HG02571 (cell line): Measurements from ENCODE around the gene ACTA1.
"Not testable (repeated sequence)": the region's sequence is repeated elsewhere in the genome, so short reads cannot be mapped to it uniquely, and the experiment has no call there.

Experiments
- ATAC-seq: cut with Tn5 transposase; IDR thresholded peaks from one replicate; pipeline ENCODE4 v1.9.1; 2021; ENCODE audit warnings: mild to moderate bottlenecking, moderate library complexity; ENCODE audit not compliant: unreplicated experiment

The ACTA1 gene

DNA sequence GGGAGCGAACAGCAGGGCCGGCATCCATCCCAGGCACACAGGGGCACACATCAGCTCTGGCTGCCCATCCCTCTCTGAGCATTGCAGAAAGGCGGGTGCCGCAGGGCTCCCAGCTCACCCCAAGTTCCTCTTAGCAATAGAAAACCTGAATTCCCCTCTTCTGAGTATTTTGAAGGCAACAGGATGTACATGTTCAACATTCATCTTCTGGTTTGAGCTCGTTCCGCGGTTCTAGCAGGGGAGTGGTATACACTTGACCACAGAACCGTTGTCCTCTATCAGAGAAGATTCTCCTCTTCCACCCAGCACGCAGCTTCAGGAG, 23.6 kb downstream of the ACTA1 start:
- no peak for ATAC-seq

DNA sequence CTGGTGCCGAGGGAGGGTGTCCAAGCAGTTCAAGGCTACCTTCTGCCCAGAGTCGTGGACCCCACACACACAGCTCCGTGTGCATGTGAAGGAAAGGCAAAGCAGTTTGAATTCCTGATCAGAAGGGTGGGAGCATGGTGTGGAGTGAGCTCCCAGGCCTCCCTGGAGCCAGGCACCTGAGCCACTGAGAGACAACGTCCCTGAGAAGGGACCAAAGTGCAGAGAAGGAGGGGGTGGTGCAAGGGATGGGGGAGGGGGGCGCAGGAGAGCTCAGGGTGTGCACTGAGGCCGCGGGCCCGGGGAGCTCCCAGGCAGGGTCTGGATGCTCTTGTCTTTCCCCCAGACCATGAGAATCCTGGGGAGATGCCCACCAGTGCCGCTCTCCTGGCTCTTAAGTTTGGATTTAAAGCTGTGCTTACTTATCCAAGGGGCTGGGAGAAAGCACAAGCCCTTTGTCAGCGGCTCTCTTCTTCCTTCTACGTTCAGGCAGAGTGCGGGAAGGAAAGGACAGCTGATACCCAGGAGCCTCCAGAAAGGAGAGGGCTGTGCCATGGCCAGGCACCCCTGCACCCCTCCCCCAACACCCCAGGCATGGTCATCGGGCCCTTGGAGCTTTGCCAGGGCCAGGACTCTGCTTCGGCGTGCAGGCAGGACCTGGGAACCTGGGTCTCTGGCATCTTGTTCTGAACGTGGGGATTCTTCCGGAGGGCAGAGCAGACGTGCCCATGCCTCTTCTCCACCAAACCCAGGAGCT, 24.1 kb downstream of the ACTA1 start:
- ATAC-seq, result no peak

DNA sequence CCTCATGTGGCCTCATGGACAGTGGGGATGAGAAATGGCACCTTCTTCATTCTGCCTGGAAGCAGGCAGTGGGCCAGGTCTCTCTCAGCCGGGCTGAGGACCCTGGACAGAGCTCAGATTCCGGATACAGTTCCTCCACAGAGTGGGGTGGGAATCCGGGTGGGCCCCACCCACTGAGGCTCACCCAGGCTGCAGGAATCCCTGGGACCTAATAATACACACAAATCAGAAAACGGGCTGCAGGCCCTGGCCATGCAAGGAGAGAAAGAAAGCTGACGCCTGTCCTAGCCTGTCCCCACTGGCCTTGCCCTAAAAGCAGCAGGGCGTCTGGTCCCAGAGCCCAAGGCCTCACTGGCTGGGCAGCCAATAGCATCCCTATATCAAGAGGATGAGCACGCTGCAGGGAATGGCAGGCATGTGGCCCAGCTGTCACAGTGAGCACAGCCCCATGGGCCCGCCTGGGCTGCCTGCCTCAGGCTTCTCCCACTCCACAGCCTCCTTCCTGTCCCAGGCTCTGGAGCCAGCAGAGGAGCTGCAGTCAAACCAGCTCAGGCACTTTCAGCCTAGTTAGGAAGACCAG, 25.3 kb downstream of the ACTA1 start:
- ATAC-seq, result no peak

DNA sequence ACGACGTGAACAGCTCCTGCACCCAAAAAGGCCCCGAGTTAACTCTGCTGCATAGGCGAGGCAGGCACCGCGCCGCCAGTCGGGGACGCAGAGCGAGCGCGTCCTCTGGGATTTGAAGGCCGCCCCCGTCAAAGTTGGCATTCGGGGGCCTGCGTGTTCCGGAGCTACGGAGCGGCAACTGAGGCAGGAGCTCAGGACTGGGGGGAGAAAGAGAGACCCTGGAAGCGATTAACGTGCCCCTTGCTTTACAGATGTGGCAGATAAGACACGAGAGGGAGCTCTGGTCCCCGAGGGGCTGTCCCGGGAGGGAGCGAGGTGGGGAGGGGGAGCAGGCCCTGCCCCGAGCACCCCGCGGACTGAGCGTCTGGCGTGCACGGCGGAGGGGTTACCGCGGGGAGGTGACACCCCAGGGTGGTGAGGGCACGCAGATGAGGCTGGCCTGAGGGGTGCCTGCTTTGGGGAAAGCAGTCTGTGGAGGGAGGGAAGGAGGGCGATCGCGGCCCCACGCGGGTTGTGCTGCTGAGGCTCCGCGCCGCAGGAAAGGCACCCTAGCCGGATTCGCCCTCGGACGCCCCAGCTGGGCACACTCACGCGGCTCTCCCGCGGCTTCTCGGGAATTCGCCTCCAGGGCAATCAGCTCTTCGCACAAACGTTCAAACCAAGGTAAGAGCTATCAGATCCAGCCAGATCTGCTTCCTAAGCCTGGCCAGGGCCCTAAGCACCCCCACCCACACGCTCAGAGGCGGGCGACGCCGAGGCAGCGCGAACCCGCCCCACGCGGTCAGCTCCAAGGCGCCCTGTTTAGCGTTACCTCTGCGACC, 26.5 kb downstream of the ACTA1 start:
- ATAC-seq, result no peak

DNA sequence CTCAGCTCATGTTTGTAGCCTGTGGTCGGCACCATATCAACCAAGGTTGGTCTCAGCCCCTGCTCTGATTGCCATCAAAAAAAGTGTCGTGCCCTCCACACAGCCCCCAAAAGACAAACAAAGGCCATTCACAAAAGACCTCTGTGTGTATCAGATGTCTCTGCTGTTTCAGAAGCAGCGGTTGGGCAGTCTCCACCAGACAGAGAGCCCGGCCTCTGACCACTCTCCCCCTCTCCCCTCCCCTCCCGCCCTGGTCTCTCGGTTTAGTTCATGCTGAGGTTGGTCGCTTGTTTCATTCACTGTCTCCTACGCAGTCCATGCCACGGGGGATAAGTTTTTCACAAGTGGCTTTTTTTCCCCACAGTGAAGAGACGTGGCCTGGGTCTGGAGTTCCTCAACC, 27.1 kb downstream of the ACTA1 start:
- ATAC-seq, result no peak

DNA sequence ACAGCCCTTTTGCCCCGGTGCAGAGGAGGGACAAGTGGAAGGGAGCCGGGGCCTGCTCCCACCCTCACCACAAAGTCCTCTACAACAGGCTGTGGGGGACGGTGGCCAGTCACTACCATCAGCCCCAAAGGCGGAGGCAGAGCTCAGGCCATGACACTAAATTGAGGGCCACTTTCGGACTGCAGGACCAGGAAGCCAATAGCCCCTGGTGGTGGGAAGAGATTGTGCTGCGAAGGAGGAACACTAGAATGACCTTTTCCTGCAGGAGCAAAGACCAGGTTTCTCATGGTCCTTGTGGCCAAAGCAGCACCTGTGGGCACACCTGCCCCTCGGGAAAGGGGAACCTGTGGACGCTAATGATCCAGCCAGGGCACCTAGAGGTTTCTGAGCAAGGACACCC, 30.3 kb downstream of the ACTA1 start:
- no peak for ATAC-seq

DNA sequence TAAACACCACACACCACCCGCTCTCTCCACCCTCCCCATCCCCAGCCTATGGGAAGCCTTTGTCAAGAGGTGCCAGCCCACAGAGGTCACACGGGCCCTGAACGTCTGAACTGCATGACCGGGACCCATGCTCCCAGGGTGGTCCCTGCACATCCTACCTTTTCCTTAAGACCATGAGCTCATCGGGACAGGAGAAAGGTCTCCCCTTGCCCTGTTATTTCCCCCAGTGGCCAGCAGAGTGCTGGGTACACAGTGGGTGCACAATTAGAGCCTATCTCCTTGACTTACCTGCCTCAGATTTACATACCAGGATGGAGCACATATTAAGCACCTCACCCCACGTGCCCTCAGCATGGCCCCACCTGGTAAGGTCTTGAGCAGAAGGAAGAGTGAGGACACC, 30.9 kb downstream of the ACTA1 start:
- no peak for ATAC-seq

DNA sequence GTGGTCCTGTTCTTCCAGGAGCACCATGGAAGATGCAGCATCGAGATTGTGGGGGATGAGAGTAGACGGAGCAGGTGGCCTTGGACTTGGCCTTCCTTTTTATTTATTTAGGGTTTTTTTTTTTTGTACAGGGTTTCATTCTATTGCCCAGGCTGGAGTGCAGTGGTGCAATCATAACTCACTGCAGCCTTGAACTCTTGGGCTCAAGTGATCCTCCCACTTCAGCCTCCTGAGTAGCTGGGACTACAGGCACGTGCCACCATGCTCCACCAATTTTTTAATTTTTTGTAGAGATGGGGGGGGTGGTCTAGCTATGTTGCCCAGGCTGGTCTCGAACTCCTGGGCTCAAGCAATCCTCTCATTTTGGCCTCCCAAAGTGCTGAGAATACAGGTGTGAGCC, 31.6 kb downstream of the ACTA1 start:
- not testable (repeated sequence) for ATAC-seq

DNA sequence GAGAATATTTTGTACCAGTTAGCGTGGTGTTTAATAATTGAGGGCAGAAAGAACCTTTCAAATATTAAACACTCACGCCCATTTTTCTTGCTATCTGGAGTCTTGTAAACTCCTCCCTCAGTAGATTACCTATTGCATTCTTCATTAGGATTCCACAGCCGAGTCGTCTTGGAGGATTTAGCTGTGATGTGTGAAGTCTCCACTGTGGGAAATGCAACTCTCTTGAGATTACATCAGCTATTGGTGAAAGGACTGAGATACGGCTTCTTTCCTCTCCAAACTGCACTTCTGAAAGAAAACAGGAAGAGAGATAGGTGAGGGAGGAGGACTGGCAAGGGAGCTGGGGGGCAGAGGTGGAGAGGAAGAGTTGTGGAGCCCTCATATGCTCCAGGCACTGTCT, 36.1 kb downstream of the ACTA1 start:
- ATAC-seq, result no peak

DNA sequence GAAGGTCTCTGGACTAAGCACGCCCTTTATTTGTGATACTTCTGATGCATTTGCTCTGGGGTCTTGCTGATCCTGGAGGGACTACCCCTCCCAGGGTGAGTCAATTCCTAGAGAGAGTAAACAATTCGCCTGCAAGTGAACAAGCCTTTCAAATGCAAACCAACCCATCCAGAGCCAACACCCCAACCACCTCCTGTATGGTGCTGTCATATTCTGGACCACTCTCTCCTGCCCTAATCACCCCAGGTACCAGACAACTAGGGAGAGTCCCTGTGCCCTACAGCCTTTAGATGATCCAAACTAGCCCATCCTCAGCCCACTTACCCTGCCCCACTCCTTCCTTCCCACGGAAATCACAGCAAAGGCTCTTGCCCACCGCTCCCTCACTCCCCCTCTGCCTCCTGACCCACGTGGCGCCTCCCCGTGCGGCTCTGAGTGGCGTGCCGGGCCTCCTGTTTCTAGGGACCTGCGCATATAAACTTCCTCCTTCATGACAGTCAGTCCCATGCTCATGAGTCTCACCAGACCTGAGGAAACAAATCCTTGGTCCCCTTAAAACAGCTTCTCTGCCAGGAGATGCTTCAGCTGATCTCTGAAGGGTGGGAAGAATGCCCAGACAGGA, 37.2 kb downstream of the ACTA1 start:
- ATAC-seq, result no peak

DNA sequence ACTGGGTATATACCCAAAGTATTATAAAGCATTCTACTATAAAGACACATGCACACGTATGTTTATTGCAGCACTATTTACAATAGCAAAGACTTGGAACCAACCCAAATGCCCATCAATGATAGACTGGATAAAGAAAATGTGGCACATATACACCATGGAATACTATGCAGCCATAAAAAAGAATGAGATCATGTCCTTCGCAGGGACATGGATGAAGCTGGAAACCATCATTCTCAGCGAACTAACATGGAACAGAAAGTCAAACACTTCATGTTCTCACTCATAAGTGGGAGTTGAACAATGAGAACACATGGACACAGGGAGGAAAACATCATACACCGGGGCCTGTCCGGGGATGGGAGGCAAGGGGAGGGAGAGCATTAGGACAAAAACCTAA, 39.4 kb downstream of the ACTA1 start:
- not testable (repeated sequence) for ATAC-seq

DNA sequence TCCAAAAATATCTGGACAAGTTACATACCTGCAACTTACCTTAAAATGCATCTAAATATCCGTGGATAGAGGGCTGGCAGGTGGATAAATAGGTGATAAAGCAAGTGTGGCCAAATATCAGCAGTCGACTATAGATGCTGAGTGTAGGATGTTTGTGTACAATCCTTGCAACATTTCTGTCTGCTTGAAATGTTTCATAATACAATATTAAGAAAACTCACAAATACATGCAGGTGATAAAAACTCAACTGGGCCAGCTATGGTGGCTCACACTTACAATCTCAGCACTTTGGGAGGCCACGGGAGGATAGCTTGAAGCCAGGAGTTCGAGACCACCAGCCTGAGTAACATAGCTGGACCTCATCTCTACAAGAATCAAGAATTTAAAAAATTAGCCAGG, 41.0 kb downstream of the ACTA1 start:
- no peak for ATAC-seq

DNA sequence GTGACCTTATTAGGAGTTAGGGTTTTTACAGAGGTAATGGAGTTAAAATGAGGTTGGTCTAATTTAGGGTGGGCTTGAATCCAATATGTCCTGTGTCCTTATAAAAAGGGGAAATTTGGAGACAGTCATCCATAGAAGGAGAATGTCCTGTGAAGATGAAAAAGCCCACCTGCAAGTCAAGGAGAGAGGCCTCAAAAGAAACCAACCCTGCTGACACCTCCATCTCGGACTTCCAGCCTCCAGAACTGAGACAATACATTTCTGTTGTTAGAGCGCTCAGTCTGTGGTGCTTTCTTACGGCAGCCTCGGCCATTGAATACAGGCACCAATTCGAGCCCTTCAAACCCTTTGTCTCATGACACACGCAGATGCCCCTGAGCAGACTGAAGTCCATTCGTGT, 43.8 kb downstream of the ACTA1 start:
- ATAC-seq, result no peak

DNA sequence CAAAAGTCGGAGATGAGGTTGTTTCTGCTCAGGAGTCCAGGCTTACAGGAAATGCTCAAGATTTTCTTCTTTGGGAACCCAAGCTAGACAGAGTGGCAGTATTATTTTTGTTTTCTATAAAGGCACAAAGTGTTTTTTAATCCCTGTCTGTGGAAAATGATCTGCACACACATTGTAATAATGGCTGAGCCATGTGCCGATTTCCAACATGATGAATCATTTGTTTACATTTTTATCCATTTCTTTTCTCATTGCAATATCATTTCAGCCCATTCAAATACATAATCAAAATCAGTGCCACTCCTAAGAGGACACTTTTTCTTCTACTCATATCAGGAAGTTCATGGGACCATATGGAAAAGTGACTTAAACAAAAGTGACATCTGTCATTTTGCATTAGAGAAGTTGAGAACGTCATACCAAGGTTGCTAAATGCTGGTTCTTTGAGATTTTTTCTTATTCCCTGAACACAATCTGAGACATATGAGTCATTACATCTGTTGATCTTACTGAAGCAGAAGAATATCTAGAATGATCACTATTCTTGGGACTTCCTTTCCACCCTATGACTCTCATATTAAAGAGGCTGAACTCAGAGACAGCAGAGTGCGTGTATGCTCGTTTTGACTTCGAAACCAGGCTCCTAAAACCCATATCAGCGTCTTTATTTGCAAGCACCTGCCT, 44.9 kb downstream of the ACTA1 start:
- ATAC-seq, result no peak

DNA sequence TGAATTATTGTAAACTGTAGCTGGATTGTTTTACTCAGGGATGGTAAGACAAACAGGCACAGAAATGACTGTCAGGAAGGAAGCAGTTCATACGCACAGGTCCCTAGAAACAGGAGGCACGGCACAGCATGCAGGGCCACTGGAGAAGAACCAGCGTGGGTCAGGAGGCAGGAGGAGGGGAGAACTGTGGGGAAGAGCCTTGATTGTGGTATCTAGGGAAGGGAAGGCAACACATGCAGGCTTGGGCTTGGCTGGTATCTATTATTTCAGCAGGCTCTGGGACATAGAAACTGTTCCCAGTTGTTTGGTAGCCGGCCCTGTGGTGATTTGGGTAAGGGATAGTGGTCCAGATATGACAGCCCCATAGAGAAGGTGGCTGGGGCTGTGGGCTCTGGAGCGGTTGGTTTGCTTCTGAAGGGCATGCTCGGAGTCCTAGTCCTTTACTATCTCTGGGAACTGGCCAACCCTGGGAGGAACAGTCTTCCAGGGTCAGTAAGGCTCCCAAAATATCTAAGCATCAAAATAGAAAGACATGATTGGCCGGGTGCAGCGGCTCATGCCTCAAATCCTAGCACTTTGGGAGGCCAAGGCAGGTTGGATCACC, 47.9 kb downstream of the ACTA1 start:
- ATAC-seq, result no peak

DNA sequence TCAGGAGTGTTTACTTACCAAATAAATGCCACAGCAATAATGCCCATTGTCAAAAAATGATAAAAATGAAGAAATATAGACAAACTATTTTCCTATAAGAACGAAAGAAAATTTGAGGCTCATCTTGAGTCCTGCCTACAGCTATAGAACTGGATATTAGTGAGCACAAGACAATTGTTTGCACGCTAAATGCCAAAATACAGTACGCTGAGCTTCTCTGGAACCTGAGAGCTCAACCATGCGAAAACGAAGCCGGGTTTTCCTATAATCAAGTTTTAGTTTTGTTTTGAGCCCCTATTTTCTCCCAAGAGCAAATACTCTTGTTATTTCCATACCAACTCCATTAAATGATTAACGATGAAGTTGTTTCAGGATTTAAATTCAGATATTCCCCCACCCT, 49.1 kb downstream of the ACTA1 start:
- ATAC-seq, result no peak

DNA sequence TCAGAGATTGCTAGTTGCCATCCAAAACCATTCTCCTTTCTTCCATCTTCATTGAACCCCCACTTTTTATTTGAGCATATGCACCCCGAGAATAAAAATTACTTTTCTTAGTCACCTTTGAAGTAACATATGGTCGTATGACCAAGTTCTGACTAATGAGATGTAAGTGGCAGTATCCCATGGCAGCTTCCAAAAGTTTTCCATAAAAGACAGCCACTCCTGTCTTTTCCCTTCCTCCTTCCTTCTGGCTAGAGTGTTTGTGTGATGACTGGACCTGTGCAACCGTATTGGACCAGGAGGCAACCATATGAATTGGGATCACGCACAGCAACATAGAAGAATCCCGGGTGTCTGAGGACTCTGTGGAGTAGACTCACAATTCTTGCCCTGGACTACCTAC, 49.9 kb downstream of the ACTA1 start:
- no peak for ATAC-seq

DNA sequence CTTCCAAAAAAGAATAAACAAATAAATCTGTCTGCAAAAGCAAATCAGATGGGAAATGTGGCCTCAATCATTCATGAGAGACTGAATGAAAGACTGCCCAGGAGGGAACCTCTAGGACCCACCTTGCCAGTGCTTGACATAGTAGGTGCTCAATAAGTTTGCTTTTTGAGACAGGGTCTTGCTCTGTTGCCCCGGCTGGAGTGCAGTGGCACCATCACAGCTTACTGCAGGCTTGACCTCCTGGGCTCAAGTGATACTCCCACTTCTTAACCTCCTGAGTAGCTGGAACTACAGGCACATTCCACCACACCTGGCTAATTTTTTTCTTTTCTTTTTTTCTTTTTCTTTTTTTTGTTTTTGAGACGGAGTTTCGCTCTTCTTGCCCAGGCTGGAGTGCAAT, 50.7 kb downstream of the ACTA1 start:
- ATAC-seq, result no peak
